Smooth muscle cell of the brain vasculature (primary cell): ENCODE data around the gene DPYD.

Source experiments
- DNase-seq: peaks from one replicate; pipeline ENCODE4 v3.0.0-alpha.2; 2012; ENCODE audit warnings: low read depth, low spot score

DPYD gene

GRCh38 chr1:97145321-97145956 is 775.4 kb downstream of the DPYD start:
- no peak for DNase-seq

- DNase-seq, result no peak
These were observed 776.3 kb downstream of the DPYD start for GRCh38 chr1:97144527-97144926.

GRCh38 chr1:97143236-97143882 is 777.5 kb downstream of the DPYD start:
- DNase-seq, result no peak

GRCh38 chr1:97140611-97141010 is 780.2 kb downstream of the DPYD start:
- DNase-seq, result no peak

GRCh38 chr1:97139512-97139911 is 781.3 kb downstream of the DPYD start:
- DNase-seq, result no peak

GRCh38 chr1:97138515-97139032 is 782.3 kb downstream of the DPYD start:
- DNase-seq, result no peak

- DNase-seq, result peak; percentile 84
These were observed 782.8 kb downstream of the DPYD start for GRCh38 chr1:97137862-97138514.

- no peak for DNase-seq
These were observed 783.8 kb downstream of the DPYD start for GRCh38 chr1:97136996-97137395.

GRCh38 chr1:97135972-97136371 is 784.9 kb downstream of the DPYD start:
- no peak for DNase-seq

- DNase-seq, result no peak
These were observed 792.4 kb downstream of the DPYD start for GRCh38 chr1:97128426-97128825.

GRCh38 chr1:97123717-97124431 is 797.0 kb downstream of the DPYD start:
- DNase-seq, result no peak

- DNase-seq, result no peak
These were observed 800.0 kb downstream of the DPYD start for GRCh38 chr1:97120806-97121205.

GRCh38 chr1:97119260-97120158 is 801.3 kb downstream of the DPYD start:
- DNase-seq, result no peak

- no peak for DNase-seq
These were observed 806.0 kb downstream of the DPYD start for GRCh38 chr1:97114842-97115241.

- no peak for DNase-seq
These were observed 808.4 kb downstream of the DPYD start for GRCh38 chr1:97112442-97112841.

GRCh38 chr1:97108179-97108578 is 812.7 kb downstream of the DPYD start:
- no peak for DNase-seq

GRCh38 chr1:97105531-97105930 is 815.3 kb downstream of the DPYD start:
- no peak for DNase-seq

GRCh38 chr1:97101509-97101908 is 819.3 kb downstream of the DPYD start:
- DNase-seq, result no peak

- DNase-seq, result no peak
These were observed 823.4 kb downstream of the DPYD start for GRCh38 chr1:97097404-97097925.

- DNase-seq, result no peak
These were observed 825.1 kb downstream of the DPYD start for GRCh38 chr1:97095764-97096163.
